ENCODE measurements around the gene LHFPL6.

The LHFPL6 gene

DNA sequence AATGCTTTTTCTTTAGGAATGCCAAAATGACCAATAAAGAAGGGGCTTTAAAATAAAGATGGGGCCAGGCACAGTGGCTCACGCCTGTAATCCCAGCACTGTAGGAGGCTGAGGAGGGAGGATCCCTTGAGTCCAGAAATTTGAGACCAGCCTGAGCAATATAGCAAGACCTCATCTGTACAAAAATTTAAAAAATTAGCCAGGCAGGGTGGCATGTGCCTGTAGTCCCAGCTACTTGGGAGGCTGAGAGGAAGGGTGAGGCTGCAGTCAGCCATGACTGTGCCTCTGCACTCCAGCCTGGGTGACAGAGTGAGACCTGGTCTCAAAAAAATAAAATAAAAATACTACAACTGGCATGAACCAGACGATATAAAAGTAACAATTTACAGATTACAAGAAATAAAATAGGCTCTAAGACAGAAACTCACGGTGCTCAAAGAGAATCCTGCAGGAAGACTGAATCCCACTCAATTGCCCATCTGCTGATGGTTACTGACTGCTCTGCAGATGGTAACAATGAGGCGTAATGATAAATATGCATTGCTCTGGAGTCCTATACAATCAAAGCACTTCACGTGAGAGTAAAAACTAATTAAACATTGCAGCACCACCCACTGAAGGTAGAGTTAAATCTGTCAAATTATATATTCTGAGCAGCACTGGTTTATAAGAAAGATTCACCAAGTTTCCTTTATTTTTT is 93.2 kb downstream of the LHFPL6 start:
- DNase-seq, result no peak

DNA sequence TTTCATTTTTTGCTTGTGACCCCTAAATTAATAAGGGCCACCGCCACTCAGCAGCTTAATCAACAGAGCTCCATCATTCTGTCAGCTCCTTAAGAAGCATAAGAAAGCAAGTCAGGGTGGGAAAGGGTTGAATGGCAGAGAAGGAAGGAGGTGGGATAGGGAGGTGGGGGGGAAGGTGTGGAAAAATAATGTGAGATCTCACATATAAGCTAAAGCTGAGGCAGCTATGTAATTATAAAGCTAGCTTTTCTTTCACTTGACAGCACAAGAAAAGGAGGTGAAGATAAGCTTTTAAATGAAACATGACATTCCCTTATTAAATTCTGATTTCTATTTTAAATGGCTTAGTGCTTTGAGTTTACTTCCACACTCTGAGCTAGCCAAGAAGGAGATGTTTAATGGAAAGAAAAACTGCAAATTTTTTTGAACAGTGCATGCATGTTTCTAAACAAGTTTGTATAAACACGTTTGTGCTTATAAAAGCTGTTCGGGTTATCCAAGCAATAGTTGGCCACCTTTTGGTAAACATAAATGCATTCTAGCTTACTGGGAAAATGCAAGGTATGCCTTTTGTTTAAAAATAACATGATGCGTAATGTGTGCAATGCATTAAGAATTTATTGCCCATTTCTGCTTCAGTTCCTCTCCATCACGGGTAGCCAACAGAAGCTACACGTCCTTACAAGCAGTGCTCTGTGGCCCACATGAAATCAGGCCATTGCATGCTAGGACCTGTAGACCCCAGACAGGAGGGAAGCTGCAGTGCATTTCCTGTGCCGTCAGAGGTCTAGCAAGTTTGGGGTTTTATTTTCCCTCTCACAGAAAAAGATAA is 96.2 kb downstream of the LHFPL6 start:
- DNase-seq, result no peak

DNA sequence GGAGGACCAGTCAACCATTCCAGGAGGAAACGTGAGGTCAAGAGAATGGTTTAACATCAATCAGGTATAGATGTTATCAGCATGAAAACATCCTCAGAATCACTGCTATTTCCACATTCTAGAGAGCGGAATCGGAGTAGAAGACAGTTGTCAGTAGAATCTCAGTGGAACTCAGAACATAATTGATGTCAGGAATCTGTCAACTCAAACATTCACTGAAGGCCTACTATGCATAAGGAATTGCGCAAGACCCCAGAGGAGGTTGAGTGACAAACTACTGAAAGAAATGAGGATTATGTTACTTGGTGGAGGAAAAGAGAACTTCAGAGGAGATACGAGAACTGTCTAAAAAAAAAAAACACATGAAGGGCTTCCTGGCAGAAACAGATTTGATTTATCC is 97.8 kb downstream of the LHFPL6 start:
- DNase-seq, result no peak

DNA sequence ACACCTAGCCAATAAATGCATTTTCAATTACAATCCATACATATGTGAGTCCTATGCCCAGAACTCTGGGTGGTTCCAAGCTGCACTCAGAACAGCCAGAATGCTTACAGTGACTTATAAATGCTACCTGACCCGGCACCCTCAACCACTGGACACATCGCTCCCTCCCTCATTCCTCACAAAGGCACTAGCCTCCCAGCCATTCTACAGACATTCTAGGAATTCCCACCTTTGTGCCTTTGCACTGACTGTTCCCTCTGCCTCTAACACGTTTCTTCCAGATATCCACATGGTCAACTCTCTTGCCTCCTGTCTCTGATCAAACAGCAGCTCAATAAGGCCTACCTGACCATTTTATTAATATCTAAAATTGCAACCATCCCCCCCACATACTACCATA is 99.9 kb downstream of the LHFPL6 start:
- DNase-seq, result no peak

DNA sequence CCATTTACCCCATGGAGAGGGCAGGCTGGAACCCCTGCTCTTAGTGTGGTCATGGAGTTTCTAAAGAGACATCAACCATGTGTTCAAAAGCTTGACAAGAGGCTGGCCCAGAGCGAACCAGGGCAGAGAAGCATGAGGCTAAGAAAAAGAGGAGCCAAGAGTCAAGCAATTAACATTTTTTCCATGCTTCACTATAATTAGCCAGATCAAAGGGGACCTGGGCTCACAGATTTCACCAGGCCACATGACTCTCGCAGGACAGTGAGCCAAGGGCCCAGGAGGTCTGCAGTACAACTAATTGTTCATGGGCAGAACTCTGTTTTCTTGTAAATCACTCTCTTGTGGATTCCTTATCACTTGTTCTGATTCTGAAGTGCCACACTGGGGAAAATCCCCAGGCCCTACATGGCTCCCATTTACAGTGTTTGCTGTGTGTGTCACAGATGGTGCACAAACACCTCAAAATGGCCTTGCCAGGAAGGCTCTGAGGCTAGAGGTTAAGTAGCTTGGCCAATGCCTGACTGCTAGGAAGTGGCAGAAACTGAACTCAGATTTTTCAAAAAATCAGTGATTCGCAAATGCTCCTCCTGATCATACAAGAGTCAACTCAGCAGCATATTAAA is 101.2 kb downstream of the LHFPL6 start:
- DNase-seq, result no peak

DNA sequence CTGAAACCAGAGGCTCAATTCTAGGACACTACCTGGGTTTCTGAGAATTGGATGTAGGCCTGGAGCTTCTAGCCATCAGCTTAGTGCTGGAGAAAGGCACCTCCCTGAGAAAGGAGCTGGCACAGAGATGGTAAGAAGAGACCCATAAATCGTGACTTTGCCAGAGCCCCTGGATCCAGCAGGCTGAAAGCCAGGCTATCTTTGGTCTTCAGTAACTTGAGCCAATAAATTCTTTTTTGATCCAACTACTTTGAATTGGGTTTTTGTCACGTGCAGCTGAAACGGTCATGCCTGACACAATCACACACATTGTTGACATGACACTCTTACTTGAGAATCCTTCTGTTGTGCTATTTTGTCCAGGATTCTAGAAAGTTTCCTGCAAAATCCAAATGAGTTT is 103.4 kb downstream of the LHFPL6 start:
- no peak for DNase-seq

DNA sequence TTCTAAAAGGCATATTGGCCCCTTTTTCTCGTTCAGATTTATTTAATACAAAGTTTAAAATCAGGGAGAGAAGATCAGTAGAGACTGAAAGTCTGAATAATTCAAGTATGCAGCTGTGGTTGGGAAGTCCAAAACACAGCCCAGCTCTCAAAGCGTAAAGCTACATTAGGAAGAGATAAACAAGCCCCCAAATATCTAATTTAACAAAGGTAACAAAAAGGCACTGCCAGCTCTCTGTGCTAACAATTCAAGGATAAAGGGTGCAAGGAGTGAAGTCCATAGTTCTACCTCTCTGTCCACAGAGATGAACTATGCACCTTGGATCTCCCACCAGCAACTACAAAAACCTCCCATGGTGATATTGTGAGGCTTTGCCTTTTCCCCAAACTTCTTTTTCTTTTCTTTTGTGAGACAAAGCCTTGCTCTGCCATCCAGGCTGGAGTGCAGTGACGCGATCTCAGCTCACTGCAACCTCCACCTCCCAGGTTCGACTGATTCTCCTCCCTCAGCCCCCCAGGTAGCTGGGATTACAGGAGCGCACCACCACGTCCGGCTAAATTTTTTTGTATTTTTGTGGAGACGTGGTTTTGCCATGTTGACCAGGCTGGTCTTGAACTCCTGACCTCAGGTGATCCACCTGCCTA is 104.4 kb downstream of the LHFPL6 start:
- no peak for DNase-seq

DNA sequence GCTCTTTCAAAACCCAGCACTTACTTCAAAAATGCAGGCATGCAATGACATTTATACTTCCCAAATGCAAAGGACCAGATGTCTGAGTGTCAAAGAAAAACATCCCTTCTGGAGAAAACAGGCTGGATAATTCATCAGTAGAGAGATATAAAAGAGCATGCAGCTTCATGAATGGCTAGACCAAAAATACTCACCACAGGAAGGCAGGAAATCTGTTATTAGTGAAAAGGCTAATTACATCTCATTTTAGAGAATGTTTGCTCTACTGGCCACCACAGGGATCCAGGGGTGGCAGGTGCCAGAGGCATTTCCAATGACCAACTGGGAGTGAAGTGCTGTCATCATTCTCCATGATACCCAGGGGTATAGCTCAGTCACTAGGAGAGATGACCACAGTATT is 106.5 kb downstream of the LHFPL6 start:
- no peak for DNase-seq

DNA sequence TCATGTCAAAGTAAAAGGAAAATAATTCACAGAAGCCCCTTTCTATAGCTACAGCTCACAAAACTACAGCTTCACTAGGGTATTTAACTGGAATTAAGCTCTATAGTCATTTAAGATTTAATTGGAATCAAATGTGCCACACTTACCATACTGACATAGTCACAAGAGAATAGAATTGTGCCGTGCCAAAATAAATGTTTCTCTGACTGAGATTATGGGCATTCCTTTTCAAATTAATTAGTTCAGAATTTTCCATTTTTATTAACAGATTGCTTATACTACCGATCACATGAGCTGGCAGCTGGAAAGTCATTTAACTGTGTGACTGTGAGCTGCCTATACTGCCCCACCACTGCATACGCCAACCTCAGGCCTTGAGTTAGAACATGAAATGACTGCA is 108.4 kb downstream of the LHFPL6 start:
- no peak for DNase-seq

DNA sequence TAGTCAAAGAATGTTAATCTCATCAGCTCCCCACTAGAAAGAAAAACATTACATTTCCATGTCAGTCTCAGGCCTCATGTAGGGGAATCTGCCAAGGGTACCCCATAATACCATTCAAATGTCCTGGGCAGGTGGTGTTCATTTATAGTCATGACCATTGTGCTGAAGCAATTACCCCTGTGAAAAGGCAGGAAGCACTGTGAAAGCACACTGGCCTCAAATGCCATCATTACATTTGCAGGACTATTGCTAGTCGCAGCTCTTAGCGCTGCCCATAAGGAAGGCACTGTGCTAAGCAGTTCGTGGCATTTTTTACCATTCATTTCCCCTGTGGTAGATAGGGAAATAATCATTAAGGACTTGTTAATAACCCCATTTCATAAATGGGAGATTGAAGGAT is 109.0 kb downstream of the LHFPL6 start:
- no peak for DNase-seq

DNA sequence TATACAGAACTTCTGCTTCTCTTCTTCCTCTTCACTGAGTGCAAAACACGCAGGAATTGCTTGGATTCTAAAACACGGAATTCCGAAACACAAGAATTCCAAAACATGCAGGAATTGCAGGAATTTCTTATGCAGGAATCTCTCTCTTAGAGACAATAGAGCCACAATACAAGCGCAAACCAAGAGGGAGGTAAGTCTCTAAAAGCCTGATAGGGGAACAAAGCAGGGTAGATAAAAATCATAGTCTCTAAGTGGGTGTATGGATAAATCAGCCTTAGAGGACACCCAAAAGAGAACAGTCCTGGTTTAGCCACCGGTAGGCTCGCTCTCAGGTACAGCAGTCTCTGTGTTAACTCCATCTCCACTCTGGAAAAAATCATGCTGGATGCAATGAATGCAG is 112.9 kb downstream of the LHFPL6 start:
- no peak for DNase-seq

DNA sequence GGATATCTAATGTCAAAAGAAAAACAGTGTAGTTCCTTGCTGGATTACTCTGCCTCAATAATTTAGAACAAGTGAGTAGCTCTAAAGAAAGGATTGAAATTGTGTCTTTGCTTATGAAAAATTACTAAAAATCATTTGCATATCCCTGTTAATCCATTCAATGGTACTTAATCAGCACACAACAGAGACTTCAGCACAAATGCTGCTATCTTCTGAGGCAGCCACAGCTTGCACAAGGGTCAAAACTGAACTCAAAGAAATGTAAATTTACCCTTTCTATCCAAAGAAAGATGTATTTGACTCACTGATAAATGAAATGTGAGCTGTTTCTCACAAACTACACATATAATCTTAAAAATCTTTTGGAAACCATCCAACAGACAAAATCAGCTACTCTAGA is 116.2 kb downstream of the LHFPL6 start:
- no peak for DNase-seq

DNA sequence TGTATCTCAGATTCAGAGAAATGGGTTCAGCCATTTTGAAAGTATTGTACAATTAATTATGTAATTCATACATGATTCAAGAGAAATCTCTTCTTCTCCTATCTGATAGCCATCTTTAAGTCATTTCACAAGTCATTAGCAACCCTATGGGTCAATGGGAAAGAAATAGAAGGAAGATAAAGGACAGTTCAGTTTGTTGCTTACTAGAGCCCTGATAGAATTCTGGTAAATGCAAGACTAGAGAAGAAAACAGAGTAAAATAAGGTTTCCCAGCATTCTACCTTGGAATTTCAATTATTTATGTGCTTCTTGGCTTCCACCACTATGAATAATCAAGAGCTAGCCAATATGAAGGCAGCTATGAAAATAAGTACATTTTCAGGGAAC is 117.7 kb downstream of the LHFPL6 start:
- DNase-seq, result no peak

DNA sequence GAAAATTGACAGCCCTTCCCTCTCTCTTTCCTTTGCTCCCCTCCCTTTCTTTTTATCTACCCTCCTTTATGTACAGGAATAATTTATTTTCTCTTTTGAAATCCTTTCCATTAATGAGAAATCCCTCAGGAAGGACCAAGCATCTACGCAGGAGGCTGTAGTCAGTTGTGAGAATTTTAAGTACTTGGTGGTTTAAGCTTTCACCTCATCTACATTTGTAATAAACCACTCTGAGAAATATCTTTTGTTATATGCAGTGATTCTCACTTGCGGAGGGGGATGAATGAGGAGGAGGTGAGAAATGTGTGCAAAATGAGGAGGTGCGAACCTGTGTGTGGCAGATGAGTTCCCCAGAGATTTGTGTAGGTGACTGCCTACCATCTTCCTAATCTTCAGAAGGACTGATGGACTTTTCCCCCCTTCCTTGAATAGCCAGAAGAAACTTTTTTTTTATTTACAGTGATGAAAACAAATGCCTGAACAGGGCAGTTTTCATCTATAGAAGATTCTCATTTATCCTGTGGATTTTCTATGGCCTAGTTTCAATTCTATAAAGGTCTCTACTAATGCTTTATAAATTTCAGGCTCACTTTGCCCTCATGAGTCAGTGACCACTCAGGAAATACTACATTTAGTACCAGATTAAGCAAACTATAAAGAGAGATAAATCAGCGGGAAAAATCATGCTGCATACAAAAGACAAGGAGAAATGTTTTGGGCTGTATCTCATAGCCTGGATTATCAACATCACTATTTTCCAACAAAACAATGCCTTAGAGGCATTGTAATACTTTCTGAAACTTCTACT is 118.3 kb downstream of the LHFPL6 start:
- no peak for DNase-seq

DNA sequence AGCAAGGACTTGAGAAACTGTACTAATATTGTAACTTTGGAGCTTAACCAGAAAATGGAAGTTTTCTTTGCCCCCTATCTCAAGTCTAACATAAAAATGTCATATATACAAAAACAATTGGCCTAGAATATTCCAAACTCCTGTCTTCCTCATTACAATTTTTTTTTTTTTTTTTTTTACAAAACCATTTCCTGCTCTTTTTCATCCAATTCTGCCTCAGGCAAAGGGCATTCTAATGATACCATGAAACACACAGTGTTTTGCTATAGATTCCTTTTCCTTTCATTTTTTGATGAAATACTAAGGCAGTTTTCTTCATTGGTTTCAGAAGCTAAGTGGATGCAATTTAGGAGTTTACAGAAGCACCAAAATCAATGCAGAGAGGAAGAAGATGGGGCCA is 119.7 kb downstream of the LHFPL6 start:
- DNase-seq, result no peak

DNA sequence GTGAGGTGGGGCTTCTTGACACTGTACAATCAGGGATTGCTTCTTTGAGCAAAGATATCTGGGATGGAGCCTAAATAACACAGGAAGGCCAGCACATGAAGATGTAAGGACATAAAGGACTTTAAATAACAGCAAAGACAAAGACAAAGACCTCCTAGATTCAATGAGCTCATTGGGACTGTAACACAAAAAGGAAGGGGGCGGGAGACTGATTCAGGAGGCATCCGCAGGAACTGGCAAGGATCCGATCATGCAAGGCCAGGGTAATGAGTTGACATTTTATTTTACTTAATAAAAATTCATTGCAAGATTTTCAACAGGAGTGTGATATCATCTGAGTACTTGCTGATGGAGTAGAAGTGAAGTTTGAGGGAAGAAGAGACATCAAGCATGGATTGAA is 121.5 kb downstream of the LHFPL6 start:
- no peak for DNase-seq

DNA sequence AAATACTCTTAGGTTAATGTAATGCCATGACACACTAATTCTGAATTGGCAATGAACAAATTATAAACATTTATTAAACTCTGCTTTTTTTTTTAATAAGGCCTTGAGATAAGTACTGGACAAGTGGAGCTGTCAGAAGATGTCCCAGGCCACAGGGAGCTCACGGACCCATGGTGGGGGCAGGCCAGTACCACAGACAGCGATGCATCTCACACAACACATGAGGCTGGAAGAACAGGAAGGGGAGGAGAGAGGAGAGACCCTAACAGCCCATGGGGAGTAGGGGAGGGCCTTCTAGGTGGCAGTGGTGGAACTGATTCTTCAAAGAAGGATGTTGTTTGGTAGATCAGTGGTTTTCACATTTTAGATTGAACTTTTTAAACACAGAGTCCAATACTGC is 128.4 kb downstream of the LHFPL6 start:
- no peak for DNase-seq

DNA sequence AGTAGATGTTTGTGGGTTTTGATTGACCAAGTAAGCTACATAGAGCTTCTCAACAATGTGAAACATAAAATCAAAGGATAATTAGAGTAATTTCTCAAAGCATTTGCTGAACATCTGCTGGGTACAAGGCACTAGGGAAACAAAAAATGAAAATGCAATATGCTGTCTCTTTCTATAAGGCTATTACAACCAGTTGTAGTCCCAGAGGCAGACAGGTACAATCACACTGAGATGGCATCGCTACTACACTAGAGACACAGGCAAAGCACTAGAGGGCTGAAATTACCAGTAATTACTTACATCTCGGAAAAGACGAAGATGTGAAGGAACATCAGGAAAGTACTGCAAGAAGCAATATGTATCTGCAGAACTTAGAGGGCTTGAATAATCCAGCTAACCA is 133.3 kb downstream of the LHFPL6 start:
- DNase-seq, result no peak

DNA sequence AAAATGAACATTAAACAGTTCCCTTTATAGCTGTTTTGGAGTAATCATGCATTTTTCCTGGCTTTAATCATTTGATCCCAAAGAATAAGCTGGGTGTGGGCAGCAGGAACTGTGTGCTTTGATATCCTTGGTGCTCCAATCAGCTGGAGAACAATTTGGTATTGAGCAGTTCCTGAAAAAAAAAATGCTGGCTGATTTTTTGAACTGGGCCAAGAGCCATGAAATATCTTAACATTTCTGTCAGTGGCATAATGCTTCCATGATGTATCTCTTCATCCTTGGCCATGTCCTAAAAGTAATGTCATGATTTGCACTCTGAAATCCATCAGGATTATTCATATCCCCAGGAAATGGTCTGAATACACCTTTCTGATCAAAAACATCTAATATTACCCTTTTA is 134.7 kb downstream of the LHFPL6 start:
- no peak for DNase-seq

DNA sequence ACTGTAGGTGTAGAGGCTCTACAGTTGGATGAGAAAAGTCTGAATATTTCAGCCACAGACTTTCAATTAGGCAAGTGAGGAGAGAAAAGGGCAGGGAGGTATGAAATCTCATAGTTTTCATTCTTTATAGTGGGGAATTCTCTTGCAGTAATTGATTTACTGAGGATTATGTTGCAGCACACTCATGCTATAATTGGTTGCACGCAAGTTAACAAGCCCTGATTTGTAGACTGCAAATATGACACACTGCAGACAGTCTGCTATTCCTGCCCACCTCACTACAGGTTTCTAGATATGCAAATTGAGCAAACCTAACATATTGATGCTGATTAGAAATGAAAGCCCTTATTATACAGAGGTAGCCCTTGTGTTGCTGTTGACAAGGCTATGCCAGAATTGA is 139.4 kb downstream of the LHFPL6 start:
- DNase-seq, result no peak

DNA sequence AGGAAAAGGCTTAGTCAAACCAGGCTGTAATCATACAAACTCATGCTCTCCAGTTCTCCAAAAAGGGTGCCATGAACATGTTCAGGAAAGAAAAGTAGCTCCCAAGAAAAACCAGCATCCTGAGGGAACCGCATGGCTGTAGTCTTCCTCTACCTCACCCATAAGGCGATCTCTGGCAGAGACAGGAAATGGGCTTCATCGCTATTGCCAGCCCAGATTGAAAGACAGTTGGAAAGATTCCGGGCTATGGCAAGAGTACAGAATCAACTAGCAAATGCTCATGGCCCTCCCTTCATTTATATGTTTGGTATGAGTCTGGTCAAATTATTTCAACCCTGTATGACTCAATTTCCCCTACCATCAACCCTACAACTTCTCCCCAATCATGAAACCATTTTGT is 140.1 kb downstream of the LHFPL6 start:
- no peak for DNase-seq

DNA sequence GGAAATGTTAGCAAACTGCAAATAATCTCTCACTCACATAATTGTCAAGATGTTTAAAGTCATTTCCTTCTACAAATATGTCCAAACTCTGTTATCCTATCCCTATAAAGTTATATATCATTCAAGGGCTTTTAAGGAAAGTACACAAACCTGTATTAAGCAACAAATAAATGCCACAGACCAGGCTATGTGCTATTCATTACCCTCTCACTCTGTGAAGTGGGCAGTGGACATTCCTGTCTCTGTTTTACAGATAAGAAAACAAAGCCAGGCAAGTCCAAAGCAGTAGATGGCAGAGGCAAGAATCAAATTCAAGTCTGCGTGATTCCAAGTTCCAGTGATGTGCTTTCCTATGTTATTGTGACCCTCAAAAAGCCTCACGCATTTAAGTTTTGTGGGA is 140.6 kb downstream of the LHFPL6 start:
- DNase-seq, result no peak

DNA sequence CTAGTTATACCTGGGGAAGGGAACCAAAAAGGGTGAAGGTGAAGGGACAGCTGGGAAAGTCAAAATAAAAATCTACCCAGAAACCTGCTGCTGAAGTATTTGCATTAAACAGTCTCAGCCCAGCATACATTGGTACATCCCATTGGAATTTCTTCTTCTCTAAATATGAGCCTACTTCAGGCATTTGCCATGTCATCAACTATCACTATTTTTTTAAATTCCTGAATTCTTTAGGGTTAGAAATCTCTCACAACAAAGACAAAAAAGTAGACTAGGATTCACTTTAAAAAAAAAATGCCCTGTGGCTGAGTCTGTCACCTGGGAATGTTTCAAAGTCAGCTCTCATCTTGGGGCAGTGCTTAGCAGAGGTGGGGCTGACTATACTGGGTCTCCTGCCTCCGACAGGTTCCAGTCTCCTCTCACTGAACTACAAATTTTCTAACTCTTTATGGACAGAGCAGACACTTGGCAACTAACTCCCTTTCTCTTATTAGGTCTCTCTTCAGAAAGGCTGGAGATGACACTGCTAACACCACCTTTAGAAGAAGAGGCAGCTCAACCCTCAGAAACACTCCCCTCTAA is 141.2 kb downstream of the LHFPL6 start:
- DNase-seq, result no peak

Measured in activated CD4-positive, CD25-positive, alpha-beta regulatory T cell treated with anti-CD3 and anti-CD28 coated beads, Interleukin-2, amount 50 U/mL, for 72 hours (primary cell).